SJSA1 (cell line): ENCODE measurements around the gene MRPL37. TPM values are rescaled to one million over a fixed set of nuclear protein-coding genes. Genes with fewer than 3 reads are reported as not detected.
A peak's percentile ranks its signal among the peaks of the same experiment; 100 is the strongest.
"Not testable (repeated sequence)": the region's sequence is repeated elsewhere in the genome, so short reads cannot be mapped to it uniquely, and the experiment has no call there.

Experiments
- DNase-seq, 2 experiments: peaks; one replicate each; pipeline ENCODE4 v3.0.0-alpha.2; 2015 to 2020; ENCODE audit warnings: low spot score in 2 of 2, low read depth in 1 of 2
- H3K27ac ChIP-seq: fragments of 250-450 bp; sonication (Bioruptor Pico); 2 replicates; pipeline ENCODE4 v1.5.1; 2020; ENCODE audit warnings: mild to moderate bottlenecking, moderate library complexity
- H3K27me3 ChIP-seq: fragments of 250-450 bp; sonication (Bioruptor Pico); replicated peaks from 2 replicates; pipeline ENCODE4 v1.5.1; 2020; ENCODE audit warnings: mild to moderate bottlenecking, moderate library complexity
- H3K36me3 ChIP-seq: fragments of 250-450 bp; sonication (Bioruptor Pico); 2 replicates; pipeline ENCODE4 v1.5.1; 2020; ENCODE audit warnings: mild to moderate bottlenecking
- H3K4me1 ChIP-seq: fragments of 250-450 bp; sonication (Bioruptor Pico); replicated peaks from 2 replicates; pipeline ENCODE4 v1.6.1; 2021; ENCODE audit warnings: mild to moderate bottlenecking
- H3K4me3 ChIP-seq: fragments of 250-450 bp; sonication (Bioruptor Pico); 2 replicates; pipeline ENCODE4 v1.5.1; 2020; ENCODE audit warnings: mild to moderate bottlenecking
- H3K9me3 ChIP-seq: fragments of 250-450 bp; sonication (Bioruptor Pico); replicated peaks from 2 replicates; pipeline ENCODE4 v1.5.1; 2020; ENCODE audit warnings: mild to moderate bottlenecking
- total RNA-seq: library from RNA; depleted of rRNA; stranded (reverse); fragments of >200 nt; shearing (Covaris generic); gene quantifications from 2 replicates; pipeline ENCODE4 v1.2.3, GENCODE V29; 2014

Gene MRPL37
- total RNA-seq, 1 experiment from 2014 or later: 157 TPM

DNA sequence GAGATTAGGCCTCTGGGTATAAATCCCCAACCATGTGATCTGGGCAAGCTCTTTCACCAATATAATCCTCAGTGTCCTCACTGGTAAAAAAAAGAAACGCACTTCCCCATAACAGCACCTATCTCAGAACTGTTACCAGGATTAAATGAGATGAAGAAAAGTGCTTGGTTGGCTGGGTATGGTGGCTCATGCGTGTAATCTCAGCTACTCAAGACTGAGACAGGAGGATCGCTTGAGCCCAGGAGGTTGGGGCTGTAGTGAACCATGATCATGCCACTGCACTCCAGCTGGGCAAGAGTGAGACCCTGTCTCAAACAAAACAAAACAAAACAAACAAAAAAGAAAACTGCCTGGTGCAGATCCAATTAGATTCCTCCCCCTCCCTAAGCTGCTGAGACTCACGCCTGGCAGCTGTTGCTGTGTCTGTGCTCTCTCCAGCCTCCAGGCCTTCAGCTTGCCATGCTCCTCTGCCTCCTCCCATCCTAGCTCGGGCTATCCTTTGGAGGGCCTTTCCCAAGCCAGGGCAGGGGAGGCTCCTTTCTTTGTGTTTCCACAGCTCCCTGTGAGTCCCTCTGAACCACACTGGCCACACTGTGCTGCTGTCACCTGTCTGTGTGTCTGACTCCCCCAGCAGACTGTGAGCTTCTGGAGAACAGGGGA lies 19.1 kb upstream of the MRPL37 start:
- Histone ChIP-seq H3K4me3 (no peak overlapping the region), H3K36me3 (no peaks in the 10 kb centered on the region), H3K9me3 (no peaks in the 10 kb centered on the region), H3K27me3 (no peaks in the 10 kb centered on the region), H3K4me1 (no peaks in the 10 kb centered on the region), H3K27ac (no peak overlapping the region)
- DNase-seq: no peak

- no peaks in the 10 kb centered on the region for H3K9me3 ChIP-seq
- H3K4me3 ChIP-seq: no peak overlapping the region
- H3K27ac ChIP-seq: no peak overlapping the region
These were observed 13.9 kb upstream of the MRPL37 start for GRCh38 chr1:54186056-54186455.

GRCh38 chr1:54188291-54188690 lies 11.7 kb upstream of the MRPL37 start:
- no peak overlapping the region for H3K4me3 ChIP-seq
- H3K4me1 ChIP-seq: no peaks in the 10 kb centered on the region
- no peaks in the 10 kb centered on the region for H3K27me3 ChIP-seq
- no peak for DNase-seq
- H3K9me3 ChIP-seq: no peaks in the 10 kb centered on the region
- no peak overlapping the region for H3K27ac ChIP-seq
- H3K36me3 ChIP-seq: 0 out of 2 replicates have a peak, but pooled peaks cover 4% of the 10 kb centered on the region

More at GRCh38 chr1:54186056-54186455, 13.9 kb upstream of the MRPL37 start:
- Histone ChIP-seq H3K27me3 (no peaks in the 10 kb centered on the region), H3K4me1 (no peaks in the 10 kb centered on the region), H3K36me3 (0 out of 2 replicates have a peak, but pooled peaks cover 4% of the 10 kb centered on the region)
- DNase-seq: no peak

DNA sequence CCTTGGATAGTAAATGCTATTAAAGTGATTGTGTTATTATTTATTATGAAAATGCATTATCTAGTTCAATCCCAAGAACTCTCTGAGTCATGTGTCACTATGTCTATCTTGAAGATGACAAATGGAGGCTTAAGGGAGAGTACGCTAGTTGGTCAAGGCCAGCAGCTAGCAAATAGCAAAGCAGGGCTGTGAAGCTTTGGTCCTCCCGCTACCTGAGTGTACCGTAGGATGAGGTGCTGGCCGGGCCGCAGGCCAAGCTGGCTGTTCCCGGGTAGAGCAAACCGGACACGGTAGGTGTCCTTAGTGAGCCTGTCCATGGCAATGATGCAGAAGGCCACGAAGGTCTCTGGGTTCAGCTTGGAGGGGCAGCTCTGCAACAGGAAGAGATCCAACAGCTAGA lies 9.4 kb upstream of the MRPL37 start:
- H3K4me1 ChIP-seq: no peaks in the 10 kb centered on the region
- H3K27ac ChIP-seq: no peak overlapping the region
- no peaks in the 10 kb centered on the region for H3K9me3 ChIP-seq
- peaks cover 7% of the 10 kb centered on the region; the same call in 1 of the 2 replicates for H3K36me3 ChIP-seq
- no peak for DNase-seq
- no peak overlapping the region for H3K4me3 ChIP-seq
- no peaks in the 10 kb centered on the region for H3K27me3 ChIP-seq

GRCh38 chr1:54191525-54191924 lies 8.4 kb upstream of the MRPL37 start:
- DNase-seq: no peak
- Histone ChIP-seq H3K27ac (no peak overlapping the region), H3K27me3 (no peaks in the 10 kb centered on the region), H3K4me1 (no peaks in the 10 kb centered on the region), H3K36me3 (peaks cover 7% of the 10 kb centered on the region; the same call in 1 of the 2 replicates), H3K9me3 (no peaks in the 10 kb centered on the region), H3K4me3 (no peak overlapping the region)

GRCh38 chr1:54193453-54193852 lies 6.5 kb upstream of the MRPL37 start:
- Histone ChIP-seq H3K4me3 (no peak overlapping the region), H3K9me3 (no peaks in the 10 kb centered on the region), H3K4me1 (peaks cover 12% of the 10 kb centered on the region), H3K27me3 (no peaks in the 10 kb centered on the region), H3K27ac (no peak overlapping the region), H3K36me3 (peaks cover 7% of the 10 kb centered on the region; the same call in 1 of the 2 replicates)
- DNase-seq: no peak

- Histone ChIP-seq H3K27me3 (no peaks in the 10 kb centered on the region), H3K27ac (no peak overlapping the region), H3K9me3 (no peaks in the 10 kb centered on the region), H3K4me1 (peaks cover 31% of the 10 kb centered on the region), H3K36me3 (peaks cover 37% of the 10 kb centered on the region), H3K4me3 (peak overlapping the region; percentile 86)
- DNase-seq: no peak
These were observed 709 bp upstream of the MRPL37 start for GRCh38 chr1:54199151-54199764.

GRCh38 chr1:54200519-54200997 lies 591 bp downstream of the MRPL37 start:
- peak overlapping the region; percentile 53 for H3K27ac ChIP-seq
- no peaks in the 10 kb centered on the region for H3K9me3 ChIP-seq
- peak overlapping the region; percentile 86 for H3K4me3 ChIP-seq
- H3K4me1 ChIP-seq: peaks cover 31% of the 10 kb centered on the region
- H3K27me3 ChIP-seq: no peaks in the 10 kb centered on the region
- peak in 1 of 2 experiments; percentile 42 for DNase-seq
- H3K36me3 ChIP-seq: peaks cover 47% of the 10 kb centered on the region

- H3K27ac ChIP-seq: no peak overlapping the region
- H3K9me3 ChIP-seq: no peaks in the 10 kb centered on the region
- no peak for DNase-seq
- peaks cover 17% of the 10 kb centered on the region for H3K4me1 ChIP-seq
- no peaks in the 10 kb centered on the region for H3K27me3 ChIP-seq
- H3K4me3 ChIP-seq: no peak overlapping the region
- peaks cover 75% of the 10 kb centered on the region for H3K36me3 ChIP-seq
These were observed 4.2 kb downstream of the MRPL37 start for GRCh38 chr1:54204199-54204598.

GRCh38 chr1:54207287-54207686 lies 7.3 kb downstream of the MRPL37 start:
- Histone ChIP-seq H3K27me3 (no peaks in the 10 kb centered on the region), H3K9me3 (no peaks in the 10 kb centered on the region), H3K4me1 (no peaks in the 10 kb centered on the region), H3K4me3 (no peak overlapping the region), H3K27ac (no peak overlapping the region), H3K36me3 (peaks cover 84% of the 10 kb centered on the region)
- no peak for DNase-seq

GRCh38 chr1:54207896-54208295 lies 7.9 kb downstream of the MRPL37 start:
- not testable (repeated sequence) for H3K4me3 ChIP-seq, DNase-seq, H3K27ac ChIP-seq, H3K4me1 ChIP-seq, H3K27me3 ChIP-seq, H3K9me3 ChIP-seq
- peaks cover 85% of the 10 kb centered on the region for H3K36me3 ChIP-seq

- no peak for DNase-seq
- H3K27ac ChIP-seq: no peak overlapping the region
- no peaks in the 10 kb centered on the region for H3K4me1 ChIP-seq
- peaks cover 93% of the 10 kb centered on the region for H3K36me3 ChIP-seq
- no peaks in the 10 kb centered on the region for H3K27me3 ChIP-seq
- H3K9me3 ChIP-seq: no peaks in the 10 kb centered on the region
- no peak overlapping the region for H3K4me3 ChIP-seq
These were observed 12.9 kb downstream of the MRPL37 start for GRCh38 chr1:54212872-54213271.

DNA sequence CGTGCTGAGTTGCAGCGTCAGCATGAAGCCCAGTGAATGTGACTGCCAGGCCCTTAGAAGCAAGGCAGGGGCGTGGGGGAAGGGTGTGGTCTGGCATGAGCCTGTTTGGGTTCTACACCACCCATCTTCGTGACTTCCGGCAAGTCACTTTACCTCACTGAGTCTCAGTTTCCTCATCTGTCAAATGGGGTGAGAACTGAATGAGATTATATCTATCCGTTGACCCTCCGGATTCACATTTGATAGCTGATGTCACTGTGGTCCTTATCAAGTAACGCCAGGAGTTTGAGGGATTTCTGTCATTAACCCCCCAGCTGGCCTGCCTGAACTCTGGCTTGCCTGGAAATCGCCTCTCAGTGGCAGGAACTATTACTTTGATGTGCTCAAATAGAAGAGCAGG lies 15.6 kb downstream of the MRPL37 start:
- Histone ChIP-seq H3K36me3 (peaks cover 100% of the 10 kb centered on the region), H3K27ac (no peak overlapping the region), H3K4me3 (no peak overlapping the region), H3K4me1 (no peaks in the 10 kb centered on the region), H3K9me3 (no peaks in the 10 kb centered on the region), H3K27me3 (no peaks in the 10 kb centered on the region)
- DNase-seq: no peak

- Histone ChIP-seq H3K4me1 (peaks cover 6% of the 10 kb centered on the region), H3K27me3 (no peaks in the 10 kb centered on the region), H3K4me3 (no peak overlapping the region), H3K27ac (no peak overlapping the region), H3K36me3 (peaks cover 95% of the 10 kb centered on the region), H3K9me3 (no peaks in the 10 kb centered on the region)
- DNase-seq: no peak
These were observed 19.1 kb downstream of the MRPL37 start for GRCh38 chr1:54218883-54219687.
